SU-DHL-6 (cell line): ENCODE data around the gene FRAT2.

Experiments
- CTCF ChIP-seq: fragments of 200-600 bp; sonication (generic); IDR thresholded peaks from one replicate; pipeline ENCODE4 v1.5.1; 2017; ENCODE audit warnings: antibody characterized with exemption, mild to moderate bottlenecking, low read length, moderate library complexity; ENCODE audit not compliant: insufficient read depth, poor library complexity, severe bottlenecking
- EZH2phosphoT487 ChIP-seq: fragments of 200-600 bp; sonication (generic), shearing (Covaris generic); conservative IDR thresholded peaks from 2 replicates; pipeline ENCODE4 v1.6.1; 2018; ENCODE audit warnings: mild to moderate bottlenecking, antibody characterized with exemption, low read length, moderate library complexity, mixed read lengths

DNA sequence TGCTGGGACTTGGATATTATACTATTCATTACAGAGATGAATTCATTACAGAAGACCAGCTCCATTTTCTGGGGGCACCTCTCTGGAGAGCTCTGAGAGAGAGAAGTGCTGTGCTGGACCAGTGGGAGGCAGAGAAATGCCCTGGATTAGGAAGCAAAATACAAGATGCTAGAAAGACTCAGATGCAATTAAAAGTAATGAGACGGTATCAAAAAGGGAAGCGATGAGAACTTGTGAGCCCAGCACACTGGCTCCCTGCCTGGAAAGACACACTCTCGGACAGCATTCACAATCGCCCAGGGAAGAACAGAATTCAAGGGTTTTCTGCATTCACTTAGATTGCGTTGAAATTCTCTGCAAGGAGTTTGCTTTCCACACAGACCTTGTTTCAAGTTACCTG lies 3.5 kb upstream of the FRAT2 start:
- no peak for TF ChIP-seq CTCF
- TF ChIP-seq EZH2phosphoT487, result no peak
